Lower leg skin (tissue), 4 donors: ENCODE data around the gene ZBTB47. TPM values are rescaled to one million over a fixed set of nuclear protein-coding genes. Genes with fewer than 3 reads are reported as not detected.
A peak's percentile ranks its signal among the peaks of the same experiment; 100 is the strongest.

Experiments used
- DNase-seq, 2 donors: peaks; one replicate each; pipeline ENCODE4 v3.0.0-alpha.2; 2019; ENCODE audit warnings: low spot score in 2 of 2
- H3K4me3 ChIP-seq: fragments of 200-600 bp; sonication (generic); 2 replicates; pipeline ENCODE4 v1.5.1; 2017; ENCODE audit warnings: mild to moderate bottlenecking, low read depth; ENCODE audit not compliant: poor library complexity, severe bottlenecking
- CTCF ChIP-seq, 3 donors: fragments of 450-650 bp; IDR thresholded peaks; one replicate each; pipeline ENCODE4 v1.5.1; 2016; ENCODE audit warnings: antibody characterized with exemption in 3 of 3, mild to moderate bottlenecking in 3 of 3, moderate library complexity in 2 of 3
- POLR2A ChIP-seq, 2 donors: fragments of 450-650 bp; IDR thresholded peaks; one replicate each; pipeline ENCODE4 v1.6.1; 2016 to 2017; ENCODE audit warnings: antibody characterized with exemption in 2 of 2, mild to moderate bottlenecking in 1 of 2, moderate library complexity in 1 of 2
- WGBS, 2 donors: methylation state at CpG; one replicate each; pipeline ENCODE4 v1.1.5; 2018; 5-methylcytosine and 5-hydroxymethylcytosine counted together
- intact Hi-C: fragments of 100-400 bp; cut with DNase I; formaldehyde crosslinking; loops from one replicate; pipeline ENCODE4 v1.15.0; 2023; ENCODE audit warnings: low total_unique reads
- total RNA-seq, 4 donors: library from RNA; depleted of rRNA; stranded (reverse); fragments of >200 nt; gene quantifications; one replicate each; pipeline ENCODE4 v1.1.0, GENCODE V29; 2016

Gene ZBTB47
- total RNA-seq, 4 donors from 2014 or later: 14.4 to 25.8 (median 21.2) TPM

GRCh38 chr3:42647821-42648459 lies 5.6 kb upstream of the ZBTB47 start:
- no peak for TF ChIP-seq CTCF (IDR thresholded peaks at IDR 0.05)
- intact Hi-C loops: no loop called here
- 76 to 80% methylated on average over 5 of the region's 5 CpGs for WGBS, 2 donors
- no peak overlapping the region for H3K4me3 ChIP-seq
- DNase-seq: no peak

- 67 to 81% methylated on average over 2 of the region's 2 CpGs for WGBS, 2 donors
- DNase-seq: no peak
- no peak overlapping the region for H3K4me3 ChIP-seq
- intact Hi-C loops: no loop called here
- no peak for TF ChIP-seq CTCF (IDR thresholded peaks at IDR 0.05)
- TF ChIP-seq POLR2A (IDR thresholded peaks at IDR 0.05): no peak
Observed at GRCh38 chr3:42649006-42649405, 4.5 kb upstream of the ZBTB47 start.

- DNase-seq: no peak
- TF ChIP-seq POLR2A (IDR thresholded peaks at IDR 0.05) (no peak), CTCF (IDR thresholded peaks at IDR 0.05) (no peak)
- intact Hi-C loops: no loop called here
- WGBS, 2 donors: 84 to 87% methylated on average over 4 of the region's 4 CpGs
- H3K4me3 ChIP-seq: no peak overlapping the region
Observed at GRCh38 chr3:42649783-42650182, 3.7 kb upstream of the ZBTB47 start.

- 61 to 62% methylated on average over 9 of the region's 9 CpGs for WGBS, 2 donors
- intact Hi-C loops: no loop called here
- no peak overlapping the region for H3K4me3 ChIP-seq
- no peak for DNase-seq
- TF ChIP-seq POLR2A (IDR thresholded peaks at IDR 0.05) (no peak), CTCF (IDR thresholded peaks at IDR 0.05) (no peak)
Observed at GRCh38 chr3:42651248-42652091, 2.0 kb upstream of the ZBTB47 start.

- no peak for TF ChIP-seq POLR2A (IDR thresholded peaks at IDR 0.05)
- H3K4me3 ChIP-seq: no peak overlapping the region
- 50 to 83% methylated on average over 1 of the region's 1 CpG for WGBS, 2 donors
- intact Hi-C loops: no loop called here
- no peak for DNase-seq
Observed at GRCh38 chr3:42652251-42652610, 1.3 kb upstream of the ZBTB47 start.

- TF ChIP-seq CTCF (IDR thresholded peaks at IDR 0.05) (no peak), POLR2A (IDR thresholded peaks at IDR 0.05) (peak in 1 of 2 donors; percentile 5)
- peak; percentile 76 to 95 for DNase-seq
- 25 to 26% methylated on average over 6 of the region's 7 CpGs for WGBS, 2 donors
- H3K4me3 ChIP-seq: no peak overlapping the region
- intact Hi-C loops: no loop called here
Observed at GRCh38 chr3:42652611-42653302, 740 bp upstream of the ZBTB47 start.
